NCI-H460 (cell line): ENCODE results near the gene AKAP13. TPM values are rescaled to one million over a fixed set of nuclear protein-coding genes. Genes with fewer than 3 reads are reported as not detected.
"Not testable (repeated sequence)": the region's sequence is repeated elsewhere in the genome, so short reads cannot be mapped to it uniquely, and the experiment has no call there.

Experiments
- DNase-seq: peaks from one replicate; pipeline ENCODE4 v3.0.0-alpha.2; 2016; ENCODE audit warnings: low read depth; ENCODE audit errors: extremely low read depth
- total RNA-seq: library from RNA; depleted of rRNA; stranded (reverse); fragments of >200 nt; shearing (Covaris generic); gene quantifications from 2 replicates; pipeline ENCODE4 v1.2.3, GENCODE V29; 2014

Gene AKAP13
- total RNA-seq, 1 experiment from 2014 or later, result 31.4 TPM

DNA sequence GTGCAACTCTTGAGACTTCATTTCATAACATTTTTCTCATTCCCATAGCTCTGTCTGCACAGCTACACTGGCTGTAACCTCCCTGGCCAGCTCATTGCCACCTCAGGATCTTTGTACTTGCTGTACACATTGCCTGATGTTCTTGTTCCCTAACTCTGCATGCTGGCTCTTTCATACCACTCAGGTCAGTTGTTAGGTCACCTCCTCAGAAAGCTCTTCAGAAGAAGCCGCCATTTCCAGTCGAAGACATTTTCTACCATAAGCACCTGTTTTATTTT, 176.2 kb downstream of the AKAP13 start:
- no peak for DNase-seq

DNA sequence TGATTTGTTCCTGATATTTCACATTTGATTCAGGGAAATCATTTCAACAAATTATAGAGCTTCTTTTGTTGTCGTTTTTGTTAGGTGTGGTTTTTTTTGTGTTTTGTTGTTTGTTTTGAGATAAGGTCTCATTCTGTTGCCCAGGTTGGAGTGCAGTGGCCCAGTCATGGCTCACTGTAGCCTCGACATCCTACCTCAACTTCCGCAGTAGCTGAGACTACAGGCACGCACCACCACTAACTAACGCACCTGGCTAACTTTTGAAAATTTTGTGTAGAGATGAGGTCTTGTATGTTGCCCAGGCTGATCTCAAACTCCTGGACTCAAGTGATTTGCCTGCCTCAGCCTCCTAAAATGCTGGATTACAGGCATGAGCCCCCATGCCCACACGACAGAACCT, 177.0 kb downstream of the AKAP13 start:
- no peak for DNase-seq

DNA sequence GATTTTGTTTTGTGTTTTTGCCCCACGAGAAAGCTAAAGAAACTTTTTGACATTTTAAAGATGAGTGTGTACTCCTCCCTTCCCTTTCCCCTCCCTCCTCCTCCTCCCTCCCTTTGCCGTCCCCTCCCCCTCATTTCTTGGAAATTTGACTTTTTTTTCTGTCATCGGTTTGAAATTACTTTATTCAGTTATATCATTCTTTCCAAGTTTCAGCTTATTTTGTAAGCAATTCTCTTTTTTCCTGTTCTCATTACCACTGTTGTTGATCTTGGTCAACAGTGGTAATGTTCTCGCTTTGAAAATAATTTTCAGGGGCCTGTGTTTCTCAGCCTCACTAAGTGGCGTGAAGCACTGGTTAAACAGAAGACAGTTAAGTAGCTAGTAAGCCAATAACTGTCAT, 178.4 kb downstream of the AKAP13 start:
- no peak for DNase-seq

DNA sequence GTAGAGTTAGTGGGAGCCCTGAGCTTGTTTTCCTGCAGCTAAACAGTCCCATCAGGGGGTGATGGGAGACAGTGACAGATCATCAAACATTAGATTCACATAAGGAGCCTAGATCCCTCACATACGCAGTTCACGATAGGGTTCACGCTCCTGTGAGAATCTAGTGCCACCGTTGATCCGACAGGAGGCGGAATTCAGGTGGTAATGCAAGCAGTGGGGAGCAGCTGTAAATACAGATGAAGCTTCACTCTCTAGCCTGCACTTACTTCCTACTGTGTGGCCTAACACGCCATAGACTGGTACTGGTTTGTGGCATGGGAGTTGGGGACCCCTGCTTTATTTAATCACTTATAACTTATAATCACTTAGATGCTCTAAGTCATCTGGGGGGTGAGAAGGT, 179.1 kb downstream of the AKAP13 start:
- DNase-seq, result no peak

DNA sequence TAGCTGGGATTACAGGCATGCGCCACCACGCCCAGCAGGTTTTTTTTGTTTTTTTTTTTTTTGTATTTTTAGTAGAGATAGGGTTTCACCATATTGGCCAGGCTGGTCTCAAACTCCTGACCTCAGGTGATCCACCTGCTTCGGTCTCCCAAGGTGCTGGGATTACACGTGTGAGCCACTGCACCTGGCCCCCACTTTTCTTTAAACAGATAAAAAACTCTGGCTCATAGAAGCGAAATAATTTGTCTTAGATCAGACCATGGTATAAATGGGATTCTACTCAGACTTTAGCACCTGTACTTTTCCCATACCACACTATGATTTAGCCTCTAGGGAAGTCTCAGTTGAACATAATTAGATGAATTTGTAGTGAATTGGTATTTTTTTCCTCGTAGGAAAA, 182.4 kb downstream of the AKAP13 start:
- no peak for DNase-seq

DNA sequence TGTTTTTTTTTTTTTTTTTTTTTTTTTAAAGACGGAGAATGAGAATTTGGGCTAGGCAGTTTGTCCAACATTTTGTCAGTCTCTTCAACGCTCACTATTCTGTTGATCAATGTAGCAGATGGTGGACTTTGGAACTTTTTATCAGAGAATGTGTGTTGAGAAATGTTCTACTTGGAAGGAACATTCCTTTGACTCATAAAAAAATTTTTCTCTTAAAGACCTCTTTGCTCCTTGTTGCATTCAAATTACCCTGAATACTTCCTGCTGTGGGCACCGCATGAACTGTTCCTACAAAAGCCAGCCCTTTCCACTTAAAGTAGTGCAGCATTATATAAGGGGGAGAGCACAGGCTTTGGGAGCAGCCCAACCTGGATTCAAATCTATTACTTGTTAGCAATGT, 182.9 kb downstream of the AKAP13 start:
- DNase-seq, result no peak

DNA sequence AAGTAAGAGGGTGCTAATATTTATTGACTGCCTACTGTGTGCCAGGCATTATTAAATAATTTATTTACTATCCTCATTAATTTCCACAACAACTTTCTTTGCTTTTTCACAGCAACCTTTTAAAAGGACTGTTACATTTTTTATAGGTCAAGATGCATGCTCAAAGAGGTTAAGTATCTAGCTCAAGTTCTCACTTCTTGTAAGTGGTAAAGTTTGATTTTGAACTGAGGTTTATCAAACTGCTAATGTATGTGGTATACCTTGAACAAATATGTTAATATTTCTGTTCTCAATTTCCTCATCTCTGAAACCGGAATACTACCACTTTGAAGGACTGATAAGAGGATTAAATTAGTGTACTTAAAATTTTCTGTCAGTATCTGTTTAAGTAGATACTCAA, 183.3 kb downstream of the AKAP13 start:
- DNase-seq, result no peak

DNA sequence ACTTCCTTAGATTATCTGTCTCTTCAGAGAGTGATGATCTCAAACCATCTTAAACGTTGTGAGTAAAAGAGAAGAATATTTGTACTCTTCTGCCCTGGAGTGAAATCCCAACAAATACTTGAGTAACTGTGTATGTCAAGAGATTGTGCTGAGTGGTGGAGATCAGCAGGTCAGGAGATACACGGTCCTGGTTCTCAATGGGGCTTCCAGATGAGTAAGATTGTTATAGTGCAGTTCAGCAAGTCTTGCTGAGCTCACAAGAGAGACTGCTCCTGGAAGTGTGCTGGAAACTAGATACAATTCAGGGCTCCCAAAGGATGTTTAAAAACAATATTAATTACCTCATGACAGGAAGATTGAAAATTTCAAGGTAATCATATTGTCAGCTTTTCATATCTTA, 184.3 kb downstream of the AKAP13 start:
- DNase-seq, result no peak

DNA sequence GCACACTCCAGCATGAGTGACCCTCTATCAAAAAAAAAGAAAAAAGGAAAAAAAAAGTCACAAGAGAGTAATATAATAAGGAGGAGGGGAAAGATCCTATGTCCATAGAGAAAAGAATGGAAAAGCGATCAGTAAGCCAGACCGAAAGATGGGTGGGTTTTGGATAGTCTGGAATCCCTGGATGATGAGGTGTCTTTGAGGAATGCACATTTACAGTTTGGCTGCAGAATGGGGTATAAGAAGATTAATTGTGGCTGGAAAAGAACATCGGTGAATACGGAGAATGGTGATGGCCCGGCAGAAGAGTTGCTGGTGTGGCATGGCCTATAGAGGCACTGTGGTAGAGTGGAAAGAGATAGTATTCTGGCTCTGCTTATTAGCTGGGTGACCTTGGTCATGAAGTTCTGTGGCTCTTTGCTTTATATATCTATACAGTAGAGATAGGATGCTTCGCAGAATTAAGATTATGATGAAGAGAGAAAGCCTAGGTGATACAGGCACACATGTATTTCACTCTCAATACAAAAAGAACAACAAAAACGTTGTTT, 187.9 kb downstream of the AKAP13 start:
- DNase-seq, result no peak

DNA sequence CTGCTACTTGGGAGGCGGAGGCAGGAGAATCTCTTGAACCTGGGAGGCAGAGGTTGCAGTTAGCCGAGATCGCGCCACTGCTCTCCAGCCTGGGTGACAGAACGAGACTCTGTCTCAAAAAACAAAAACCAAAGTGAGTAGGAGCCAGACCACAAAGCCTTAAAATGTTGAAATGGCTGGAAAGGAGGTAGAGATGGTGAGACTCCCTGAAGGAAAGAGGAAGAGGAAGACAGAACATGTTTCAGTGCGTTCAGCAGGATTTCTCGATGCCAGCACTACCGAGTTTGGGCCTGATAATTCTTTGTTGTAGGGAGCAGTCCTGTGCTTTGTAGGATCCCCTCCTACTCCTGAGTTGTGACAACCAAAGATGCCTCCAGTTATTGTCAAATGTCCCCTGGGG, 189.9 kb downstream of the AKAP13 start:
- no peak for DNase-seq

DNA sequence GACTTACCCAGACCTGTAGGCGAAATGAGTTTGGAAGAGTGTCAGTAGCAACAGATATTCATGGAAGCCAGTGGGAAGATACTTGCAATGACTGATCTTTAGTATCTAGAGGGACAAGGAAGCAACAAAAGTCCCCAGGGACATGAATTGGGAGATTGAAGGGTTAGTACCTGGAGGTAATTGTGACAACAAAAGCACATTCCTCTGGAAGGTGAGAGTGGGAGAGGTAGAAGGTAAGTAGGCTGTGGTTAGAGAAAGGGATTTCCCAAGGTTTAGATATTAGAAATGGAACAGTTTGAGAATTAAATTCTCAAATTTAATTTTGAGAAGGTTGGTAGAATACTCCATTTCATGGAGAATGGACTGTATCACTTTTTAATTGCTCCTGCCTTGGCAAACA, 191.4 kb downstream of the AKAP13 start:
- no peak for DNase-seq

DNA sequence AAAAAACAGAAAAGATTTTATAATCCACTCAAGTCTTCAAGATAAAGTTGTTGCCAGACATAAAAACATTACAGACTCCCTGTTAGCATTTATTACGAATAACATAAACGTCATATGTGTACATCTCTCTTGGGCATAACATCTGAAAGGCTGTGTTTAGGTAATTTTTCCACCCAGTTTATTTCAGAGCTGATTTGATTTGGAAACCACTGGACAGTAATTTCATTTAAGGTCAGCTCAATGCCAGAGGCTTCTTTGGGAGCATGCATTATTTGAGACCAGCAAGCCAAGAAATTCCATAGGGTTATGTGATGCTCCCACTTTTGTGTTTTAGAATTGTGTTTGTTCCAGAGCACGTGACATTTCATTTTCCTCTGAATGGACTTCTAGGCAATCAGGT, 196.0 kb downstream of the AKAP13 start:
- DNase-seq, result no peak

DNA sequence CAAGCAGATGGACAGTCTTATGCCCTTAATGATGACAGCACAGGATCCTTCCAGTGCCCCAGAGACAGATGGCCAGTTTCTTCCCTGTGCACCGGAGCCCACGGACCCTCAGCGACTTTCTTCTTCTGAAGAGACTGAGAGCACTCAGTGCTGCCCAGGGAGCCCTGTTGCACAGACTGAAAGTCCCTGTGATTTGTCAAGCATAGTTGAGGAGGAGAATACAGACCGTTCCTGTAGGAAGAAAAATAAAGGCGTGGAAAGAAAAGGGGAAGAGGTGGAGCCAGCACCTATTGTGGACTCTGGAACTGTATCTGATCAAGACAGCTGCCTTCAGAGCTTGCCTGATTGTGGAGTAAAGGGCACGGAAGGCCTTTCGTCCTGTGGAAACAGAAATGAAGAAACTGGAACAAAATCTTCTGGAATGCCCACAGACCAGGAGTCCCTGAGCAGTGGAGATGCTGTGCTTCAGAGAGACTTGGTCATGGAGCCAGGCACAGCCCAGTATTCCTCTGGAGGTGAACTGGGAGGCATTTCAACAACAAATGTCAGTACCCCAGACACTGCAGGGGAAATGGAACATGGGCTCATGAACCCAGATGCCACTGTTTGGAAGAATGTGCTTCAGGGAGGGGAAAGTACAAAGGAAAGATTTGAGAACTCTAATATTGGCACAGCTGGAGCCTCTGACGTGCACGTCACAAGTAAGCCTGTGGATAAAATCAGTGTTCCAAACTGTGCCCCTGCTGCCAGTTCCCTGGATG, 198.7 kb downstream of the AKAP13 start:
- no peak for DNase-seq

DNA sequence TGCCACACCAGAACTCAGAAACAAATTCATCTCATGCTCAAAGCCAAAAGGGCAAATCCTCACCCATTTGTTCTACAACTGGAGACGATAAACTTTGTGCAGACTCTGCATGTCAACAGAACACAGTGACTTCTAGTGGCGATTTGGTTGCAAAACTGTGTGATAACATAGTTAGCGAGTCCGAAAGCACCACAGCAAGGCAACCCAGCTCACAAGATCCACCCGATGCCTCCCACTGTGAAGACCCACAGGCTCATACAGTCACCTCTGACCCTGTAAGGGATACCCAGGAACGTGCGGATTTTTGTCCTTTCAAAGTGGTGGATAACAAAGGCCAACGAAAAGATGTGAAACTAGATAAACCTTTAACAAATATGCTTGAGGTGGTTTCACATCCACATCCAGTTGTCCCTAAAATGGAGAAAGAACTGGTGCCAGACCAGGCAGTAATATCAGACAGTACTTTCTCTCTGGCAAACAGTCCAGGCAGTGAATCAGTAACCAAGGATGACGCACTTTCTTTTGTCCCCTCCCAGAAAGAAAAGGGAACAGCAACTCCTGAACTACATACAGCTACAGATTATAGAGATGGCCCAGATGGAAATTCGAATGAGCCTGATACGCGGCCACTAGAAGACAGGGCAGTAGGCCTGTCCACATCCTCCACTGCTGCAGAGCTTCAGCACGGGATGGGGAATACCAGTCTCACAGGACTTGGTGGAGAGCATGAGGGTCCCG, 199.7 kb downstream of the AKAP13 start:
- DNase-seq, result no peak

DNA sequence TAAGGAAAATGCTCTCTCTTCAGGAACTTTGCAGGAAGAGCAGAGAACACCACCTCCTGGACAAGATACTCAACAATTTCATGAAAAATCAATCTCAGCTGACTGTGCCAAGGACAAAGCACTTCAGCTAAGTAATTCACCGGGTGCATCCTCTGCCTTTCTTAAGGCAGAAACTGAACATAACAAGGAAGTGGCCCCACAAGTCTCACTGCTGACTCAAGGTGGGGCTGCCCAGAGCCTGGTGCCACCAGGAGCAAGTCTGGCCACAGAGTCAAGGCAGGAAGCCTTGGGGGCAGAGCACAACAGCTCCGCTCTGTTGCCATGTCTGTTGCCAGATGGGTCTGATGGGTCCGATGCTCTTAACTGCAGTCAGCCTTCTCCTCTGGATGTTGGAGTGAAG, 200.5 kb downstream of the AKAP13 start:
- DNase-seq, result no peak

DNA sequence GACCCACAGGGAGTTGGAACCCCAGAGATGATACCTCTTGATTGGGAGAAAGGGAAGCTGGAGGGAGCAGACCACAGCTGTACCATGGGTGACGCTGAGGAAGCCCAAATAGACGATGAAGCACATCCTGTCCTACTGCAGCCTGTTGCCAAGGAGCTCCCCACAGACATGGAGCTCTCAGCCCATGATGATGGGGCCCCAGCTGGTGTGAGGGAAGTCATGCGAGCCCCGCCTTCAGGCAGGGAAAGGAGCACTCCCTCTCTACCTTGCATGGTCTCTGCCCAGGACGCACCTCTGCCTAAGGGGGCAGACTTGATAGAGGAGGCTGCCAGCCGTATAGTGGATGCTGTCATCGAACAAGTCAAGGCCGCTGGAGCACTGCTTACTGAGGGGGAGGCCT, 201.1 kb downstream of the AKAP13 start:
- DNase-seq, result no peak

DNA sequence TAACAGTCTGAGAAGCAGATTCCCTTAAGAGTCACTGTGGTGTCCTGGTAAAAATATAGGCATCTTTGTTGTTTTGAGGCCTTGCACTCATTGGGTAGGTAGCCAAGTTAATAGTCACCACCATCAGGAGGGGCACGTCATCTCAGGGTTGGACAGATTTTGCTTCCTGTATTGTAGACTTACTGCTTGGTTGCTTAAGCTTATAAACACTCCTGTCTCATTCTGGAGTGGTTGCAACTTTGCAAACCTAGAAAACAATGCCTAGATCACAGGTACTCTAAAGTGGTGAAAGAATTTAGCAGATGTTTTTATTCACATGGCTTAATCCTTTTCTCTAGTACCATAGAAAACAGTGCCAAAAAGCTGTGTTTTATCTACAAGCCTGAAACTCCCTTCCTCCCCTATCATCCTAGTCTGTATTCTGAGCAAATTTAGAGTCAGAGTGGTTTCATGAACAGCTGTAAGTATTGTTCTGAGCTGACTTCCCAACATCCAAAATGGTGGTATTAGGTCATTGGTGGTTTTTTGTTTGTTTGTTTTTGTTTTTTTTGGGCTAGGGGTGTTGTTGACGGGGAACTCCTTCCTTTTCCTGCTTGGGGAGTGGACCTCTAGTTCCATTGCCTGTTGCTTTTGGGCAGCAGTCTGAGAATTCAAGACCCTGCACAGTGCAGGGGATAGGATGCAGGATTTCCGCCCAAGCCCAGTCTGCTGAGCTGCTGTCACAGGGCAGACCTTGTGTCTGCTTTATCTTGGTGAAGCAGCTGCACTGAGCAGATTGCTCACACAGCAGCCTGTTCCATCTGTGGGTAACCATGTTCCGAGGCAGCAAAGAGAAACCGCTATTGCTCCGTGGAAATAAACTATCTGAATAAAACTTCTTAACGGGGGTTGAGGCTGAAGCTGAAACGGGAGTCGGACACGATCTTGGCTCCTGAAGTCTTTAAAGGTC, 202.0 kb downstream of the AKAP13 start:
- DNase-seq, result no peak

DNA sequence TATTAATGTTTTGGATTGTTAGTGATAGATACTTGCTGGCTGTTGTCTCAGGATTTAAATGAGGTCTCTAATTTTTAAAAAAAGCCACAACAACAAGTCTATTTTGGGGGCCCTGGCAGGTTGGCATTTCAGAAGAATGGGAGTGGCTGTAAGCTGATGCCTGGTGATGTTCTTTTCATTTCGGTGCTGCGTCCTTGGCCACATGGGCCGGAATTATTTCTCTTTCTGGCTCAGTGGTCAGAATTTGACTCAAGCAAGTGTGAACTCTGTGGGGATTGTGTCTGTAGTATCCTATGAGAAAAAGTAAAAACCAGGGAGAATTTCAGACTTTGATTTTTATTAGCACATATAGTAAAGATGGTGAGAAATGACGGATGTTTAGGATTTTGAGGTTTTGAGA, 203.0 kb downstream of the AKAP13 start:
- no peak for DNase-seq

DNA sequence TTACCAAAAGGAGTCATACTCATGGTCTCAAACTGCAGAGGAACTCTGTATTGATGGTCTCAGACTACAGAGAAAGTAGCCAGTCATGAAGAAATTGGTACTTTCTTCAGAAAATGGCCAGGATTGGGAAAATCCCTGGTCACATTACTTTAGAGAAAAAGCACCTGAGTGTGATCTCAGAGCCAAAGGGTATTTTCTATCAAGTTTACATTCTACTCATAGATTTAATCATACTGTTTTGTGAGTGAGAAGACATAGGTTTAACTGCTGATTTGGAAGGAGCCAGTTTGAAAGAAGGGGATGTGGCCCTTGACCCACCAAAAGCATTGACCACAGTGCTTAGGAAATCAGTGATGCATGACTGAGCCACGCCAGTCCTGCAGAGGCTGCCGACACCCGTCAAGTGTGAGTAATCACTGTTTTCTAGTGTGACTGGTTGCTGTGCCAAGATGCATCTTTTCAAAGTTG, 203.6 kb downstream of the AKAP13 start:
- no peak for DNase-seq

DNA sequence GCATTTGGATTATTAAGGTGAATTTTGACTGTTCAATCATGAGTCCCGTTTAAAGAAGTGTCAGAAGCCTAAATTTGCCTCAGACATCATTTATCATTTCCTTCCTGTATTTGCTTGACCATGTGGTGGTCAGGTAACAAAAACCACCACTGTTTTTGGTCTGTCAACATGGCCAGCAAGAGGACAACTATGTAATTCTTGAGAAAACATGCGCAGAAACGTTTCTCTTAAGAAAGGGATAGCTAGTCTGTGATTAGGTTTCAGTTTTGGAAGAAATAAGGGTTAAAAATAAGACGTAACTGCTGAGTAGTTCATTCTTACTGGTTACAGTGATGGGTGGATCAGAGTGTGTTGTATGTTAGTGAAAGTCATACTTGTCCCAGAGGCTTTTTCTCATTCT, 204.5 kb downstream of the AKAP13 start:
- no peak for DNase-seq

DNA sequence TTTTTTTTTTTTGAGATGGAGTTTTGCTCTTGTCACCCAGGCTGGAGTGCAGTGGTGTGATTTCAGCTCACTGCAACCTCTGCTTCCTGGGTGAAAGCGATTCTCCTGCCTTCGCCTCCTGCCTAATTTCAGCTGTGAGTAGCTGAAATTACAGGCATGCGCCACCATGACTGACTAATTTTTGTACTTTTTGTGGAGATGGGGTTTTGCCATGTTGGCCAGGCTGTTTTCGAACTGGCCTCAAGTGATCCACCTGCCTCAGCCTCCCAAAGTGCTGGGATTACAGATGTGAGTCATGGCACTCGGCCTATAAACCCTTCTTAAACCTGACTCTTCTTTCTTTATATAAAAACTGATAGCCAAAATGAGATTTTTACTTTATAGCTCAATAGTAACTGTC, 205.8 kb downstream of the AKAP13 start:
- DNase-seq, result not testable (repeated sequence)
